Measurements from ENCODE around the gene SMIM36. TPM values are rescaled to one million over a fixed set of nuclear protein-coding genes. Genes with fewer than 3 reads are reported as not detected.
A peak's percentile ranks its signal among the peaks of the same experiment; 100 is the strongest.

Gene SMIM36
- total and polyA plus RNA-seq, 10 of the 15 experiments (the other 5 are each of a cell fraction or from before 2014, with no cell fraction given): not detected

DNA sequence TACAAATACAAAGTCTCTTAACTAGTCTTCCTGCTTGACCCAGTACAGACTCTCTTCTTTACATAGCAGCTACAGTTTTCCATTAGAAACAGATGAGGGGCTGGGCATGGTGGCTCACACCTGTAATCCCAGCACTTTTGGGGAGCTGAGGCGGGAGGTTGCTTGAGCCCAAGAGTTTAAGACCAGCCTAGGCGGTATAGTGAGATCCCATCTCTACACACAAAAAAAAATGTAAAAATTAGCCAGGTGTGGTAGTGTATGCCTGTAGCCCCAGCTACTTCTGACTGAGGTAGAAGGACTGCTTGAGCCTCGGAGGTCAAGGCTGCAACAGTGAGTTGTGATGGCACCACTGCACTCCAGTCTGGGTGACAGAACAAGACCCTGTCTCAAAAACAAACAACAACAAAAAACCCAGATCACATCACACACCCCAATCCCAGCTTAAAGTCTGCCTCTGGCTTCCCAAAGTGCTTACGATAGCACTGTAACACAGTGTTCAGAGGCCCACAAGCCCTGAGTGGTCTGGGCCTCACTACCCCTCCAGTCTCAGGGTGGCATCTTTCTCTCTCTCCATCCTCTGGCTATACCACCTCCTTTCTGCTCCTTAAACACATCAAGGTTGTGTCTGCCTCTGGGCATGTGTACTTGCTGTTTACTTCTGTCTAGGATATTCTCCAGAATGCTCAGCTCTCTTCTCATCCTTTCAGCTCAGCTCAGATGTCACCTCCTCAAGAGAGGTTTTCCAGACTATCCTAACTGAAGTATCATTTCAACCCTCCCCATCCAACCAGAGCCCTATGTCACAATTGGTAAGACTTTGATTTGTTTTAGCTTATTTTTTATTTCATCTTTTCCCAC is 93.6 kb downstream of the SMIM36 start:
- SMC1A ChIA-PET (ENCODE audit: uncharacterized antibody, unreplicated experiment): interaction anchor here (0.6 to 16.9 kb wide), 19 partner anchors 8 to 333 kb away, joined by 3 to 359 read pairs (median 7); partner anchors contain the start of genes PCTP and SMIM36
- BruUV-seq (replicated peaks): no TSS peak
- DNase-seq (ENCODE audit: low read depth, low spot score): no peak

More for the DNA sequence above, 93.6 kb downstream of the SMIM36 start:
- peak overlapping the region; percentile 31 for H3K9ac ChIP-seq (ENCODE audit: control insufficient read depth, insufficient read depth, low read length)
- peaks cover 3 to 6% of the 10 kb centered on the region in 2 experiments for H3K36me3 ChIP-seq (ENCODE audit: control insufficient read depth in 2 of 2, insufficient read depth in 2 of 2, low read length in 1 of 2)
- peak overlapping the region; percentile 77 for H3K4me2 ChIP-seq (ENCODE audit: control insufficient read depth, insufficient read depth)
- intact Hi-C loops (cut with micrococcal nuclease; ENCODE audit: unreplicated experiment): no loop called here
- CTCF ChIA-PET: interaction anchor here (0.6 to 5.3 kb wide), 11 partner anchors 9 to 97 kb away, joined by 3 to 32 read pairs (median 4); partner anchors contain the start of gene SMIM36
- in situ Hi-C loops (cut with MboI): no loop called here
- FAIRE-seq: no peak
- no peak for ATAC-seq
- H4K20me1 ChIP-seq (ENCODE audit: control insufficient read depth, insufficient read depth): no peaks in the 10 kb centered on the region
- H3K79me2 ChIP-seq (ENCODE audit: control insufficient read depth, insufficient read depth, low read length): peaks cover 83% of the 10 kb centered on the region
- 96% methylated on average over 4 of the region's 4 CpGs for WGBS (ENCODE audit: insufficient coverage, insufficient replicate concordance, low lambda C conversion rate, missing lambda C conversion rate)
- RAD21 ChIA-PET (ENCODE audit: unreplicated experiment): interaction anchor here (0.7 to 8.9 kb wide), 18 partner anchors 9 to 333 kb away, joined by 3 to 99 read pairs (median 5); partner anchors contain the start of genes PCTP and SMIM36
- H3K4me3 ChIP-seq: peak overlapping the region; percentile 94; the same call in 1 of the 2 replicates
- no peaks in the 10 kb centered on the region for H3K27me3 ChIP-seq (replicated peaks in 1 of 2; ENCODE audit: control insufficient read depth in 2 of 2, insufficient read depth in 2 of 2, low read length in 1 of 2)
- TF ChIP-seq SMAD5 (IDR thresholded peaks at IDR 0.05; ENCODE audit: low read depth) (0 out of 2 replicates have a peak, but pooled peaks have one; percentile 17), MYB (IDR thresholded peaks at IDR 0.05; ENCODE audit: borderline replicate concordance, low read depth, low read length) (no peak), POLR2AphosphoS5 (IDR thresholded peaks at IDR 0.05; ENCODE audit: low read length) (peak; percentile 54; the same call in 1 of the 2 replicates), ELK1 (IDR thresholded peaks at IDR 0.05; ENCODE audit: low read depth, low read length) (no peak), RBBP5 (conservative IDR thresholded peaks at IDR 0.05) (no peak), SUPT20H (IDR thresholded peaks at IDR 0.05; ENCODE audit: borderline replicate concordance, control insufficient read depth, low read depth, low read length) (no peak), IKZF1 (conservative IDR thresholded peaks at IDR 0.05) (no peak), YY1 (IDR thresholded peaks at IDR 0.05; ENCODE audit: low read depth, low read length) (no peak), TCF7 (IDR thresholded peaks at IDR 0.05; ENCODE audit: borderline replicate concordance) (no peak), HDAC2 (IDR thresholded peaks at IDR 0.05) (no peak), TCF12 (IDR thresholded peaks at IDR 0.05; ENCODE audit: low read depth, low read length) (no peak)
- TF ChIP-seq, protein P1, sequence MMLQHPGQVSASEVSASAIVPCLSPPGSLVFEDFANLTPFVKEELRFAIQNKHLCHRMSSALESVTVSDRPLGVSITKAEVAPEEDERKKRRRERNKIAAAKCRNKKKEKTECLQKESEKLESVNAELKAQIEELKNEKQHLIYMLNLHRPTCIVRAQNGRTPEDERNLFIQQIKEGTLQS (IDR thresholded peaks at IDR 0.05; ENCODE audit: borderline replicate concordance, extremely low read depth, low read depth, low read length): no peak
- peaks cover 13% of the 10 kb centered on the region for H3K4me1 ChIP-seq (ENCODE audit: control insufficient read depth, insufficient read depth, low read length)
- H2AFZ ChIP-seq (ENCODE audit: control insufficient read depth, low read depth, low read length): no peak overlapping the region
- H3K9me3 ChIP-seq (replicated peaks; ENCODE audit: control insufficient read depth, insufficient read depth, low read length): no peaks in the 10 kb centered on the region
- H3K27ac ChIP-seq (ENCODE audit: control insufficient read depth, insufficient read depth): peak overlapping the region; percentile 91
- POLR2A ChIA-PET: interaction anchor here (0.8 to 6.4 kb wide), 7 partner anchors 12 to 66 kb away, joined by 3 to 106 read pairs (median 5); no protein-coding TSS in a partner anchor
